ENCODE results near the gene CENPP.

CENPP gene

GRCh38 chr9:92479346-92479745 is 153.6 kb downstream of the CENPP start:
- no peak for TF ChIP-seq EZH2phosphoT487 (IDR thresholded peaks at IDR 0.05; ENCODE audit: low read length)
- TF ChIP-seq, protein P1, sequence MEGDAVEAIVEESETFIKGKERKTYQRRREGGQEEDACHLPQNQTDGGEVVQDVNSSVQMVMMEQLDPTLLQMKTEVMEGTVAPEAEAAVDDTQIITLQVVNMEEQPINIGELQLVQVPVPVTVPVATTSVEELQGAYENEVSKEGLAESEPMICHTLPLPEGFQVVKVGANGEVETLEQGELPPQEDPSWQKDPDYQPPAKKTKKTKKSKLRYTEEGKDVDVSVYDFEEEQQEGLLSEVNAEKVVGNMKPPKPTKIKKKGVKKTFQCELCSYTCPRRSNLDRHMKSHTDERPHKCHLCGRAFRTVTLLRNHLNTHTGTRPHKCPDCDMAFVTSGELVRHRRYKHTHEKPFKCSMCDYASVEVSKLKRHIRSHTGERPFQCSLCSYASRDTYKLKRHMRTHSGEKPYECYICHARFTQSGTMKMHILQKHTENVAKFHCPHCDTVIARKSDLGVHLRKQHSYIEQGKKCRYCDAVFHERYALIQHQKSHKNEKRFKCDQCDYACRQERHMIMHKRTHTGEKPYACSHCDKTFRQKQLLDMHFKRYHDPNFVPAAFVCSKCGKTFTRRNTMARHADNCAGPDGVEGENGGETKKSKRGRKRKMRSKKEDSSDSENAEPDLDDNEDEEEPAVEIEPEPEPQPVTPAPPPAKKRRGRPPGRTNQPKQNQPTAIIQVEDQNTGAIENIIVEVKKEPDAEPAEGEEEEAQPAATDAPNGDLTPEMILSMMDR (IDR thresholded peaks at IDR 0.05; ENCODE audit: low read length) = no peak
- TF ChIP-seq EZH2 (optimal IDR thresholded peaks at IDR 0.05; ENCODE audit: low read depth, low read length) = no peak
- Histone ChIP-seq H3K27ac (ENCODE audit: low read length) (no peak overlapping the region), H3K9me3 (replicated peaks; ENCODE audit: insufficient read depth, low read length) (no peaks in the 10 kb centered on the region), H3F3A (ENCODE audit: insufficient read depth, low read length) (no peaks in the 10 kb centered on the region), H3K79me2 (ENCODE audit: low read length) (no peaks in the 10 kb centered on the region), H4K20me1 (ENCODE audit: insufficient read depth, low read length) (no peaks in the 10 kb centered on the region), H3K4me1 (ENCODE audit: low read length) (no peaks in the 10 kb centered on the region), H3K9ac (ENCODE audit: low read length) (no peak overlapping the region), H3K27me3 (replicated peaks; ENCODE audit: insufficient read depth, low read length) (no peaks in the 10 kb centered on the region), H2AFZ (ENCODE audit: low read length) (no peak overlapping the region), H3K4me3 (ENCODE audit: low read length) (no peak overlapping the region), H3K4me2 (ENCODE audit: low read depth, low read length) (no peak overlapping the region), H3K36me3 (replicated peaks; ENCODE audit: insufficient read depth, low read length) (no peaks in the 10 kb centered on the region; the same call in 1 of the 2 replicates), H3K9me2 (replicated peaks; ENCODE audit: insufficient read depth, low read length) (no peaks in the 10 kb centered on the region)
- DNase-seq = no peak

DNA sequence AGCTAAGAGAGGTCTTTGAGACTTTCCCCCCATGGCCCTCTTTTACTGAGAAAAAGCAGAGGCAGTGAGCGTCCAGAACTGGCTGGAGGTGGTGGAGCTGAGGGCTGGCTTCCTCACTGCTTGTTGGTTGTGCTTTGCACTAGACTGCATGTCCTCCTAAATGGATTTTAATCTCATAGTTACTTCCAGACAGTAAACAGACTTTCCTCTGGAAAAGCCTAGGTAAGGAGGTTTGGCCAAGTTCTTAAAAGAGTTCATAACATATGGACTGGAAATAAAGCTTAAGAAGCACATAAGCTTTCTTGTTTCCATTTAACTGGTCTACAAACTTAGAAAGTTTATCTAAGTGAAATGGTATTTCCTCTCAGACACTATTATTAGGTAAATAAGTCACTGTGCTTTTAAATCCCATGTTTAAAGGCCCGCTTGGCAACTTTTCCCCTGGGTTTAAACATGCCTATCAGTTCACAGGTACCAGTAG is 154.6 kb downstream of the CENPP start:
- no peak overlapping the region for H2AFZ ChIP-seq (ENCODE audit: low read length)
- H3K9ac ChIP-seq (ENCODE audit: low read length) = no peak overlapping the region

GRCh38 chr9:92480986-92481633 is 155.4 kb downstream of the CENPP start:
- TF ChIP-seq EZH2 (optimal IDR thresholded peaks at IDR 0.05; ENCODE audit: low read depth, low read length) = no peak
- TF ChIP-seq EZH2phosphoT487 (IDR thresholded peaks at IDR 0.05; ENCODE audit: low read length) = no peak
- TF ChIP-seq, protein P1 (IDR thresholded peaks at IDR 0.05; ENCODE audit: low read length) = no peak
- Histone ChIP-seq H3K4me1 (ENCODE audit: low read length) (no peaks in the 10 kb centered on the region), H2AFZ (ENCODE audit: low read length) (no peak overlapping the region), H3K79me2 (ENCODE audit: low read length) (no peaks in the 10 kb centered on the region), H4K20me1 (ENCODE audit: insufficient read depth, low read length) (no peaks in the 10 kb centered on the region), H3K27me3 (replicated peaks; ENCODE audit: insufficient read depth, low read length) (no peaks in the 10 kb centered on the region), H3F3A (ENCODE audit: insufficient read depth, low read length) (no peaks in the 10 kb centered on the region), H3K9me3 (replicated peaks; ENCODE audit: insufficient read depth, low read length) (no peaks in the 10 kb centered on the region), H3K9ac (ENCODE audit: low read length) (no peak overlapping the region), H3K27ac (ENCODE audit: low read length) (no peak overlapping the region), H3K9me2 (replicated peaks; ENCODE audit: insufficient read depth, low read length) (no peaks in the 10 kb centered on the region), H3K4me2 (ENCODE audit: low read depth, low read length) (no peak overlapping the region), H3K4me3 (ENCODE audit: low read length) (no peak overlapping the region), H3K36me3 (replicated peaks; ENCODE audit: insufficient read depth, low read length) (no peaks in the 10 kb centered on the region; the same call in 1 of the 2 replicates)
- no peak for DNase-seq

More for the DNA sequence above, 154.6 kb downstream of the CENPP start:
- no peaks in the 10 kb centered on the region for H4K20me1 ChIP-seq (ENCODE audit: insufficient read depth, low read length)
- no peaks in the 10 kb centered on the region for H3K79me2 ChIP-seq (ENCODE audit: low read length)
- H3K36me3 ChIP-seq (replicated peaks; ENCODE audit: insufficient read depth, low read length) = no peaks in the 10 kb centered on the region; the same call in 1 of the 2 replicates
- H3F3A ChIP-seq (ENCODE audit: insufficient read depth, low read length) = no peaks in the 10 kb centered on the region
- H3K4me2 ChIP-seq (ENCODE audit: low read depth, low read length) = no peak overlapping the region
- H3K9me3 ChIP-seq (replicated peaks; ENCODE audit: insufficient read depth, low read length) = no peaks in the 10 kb centered on the region
- TF ChIP-seq, protein P1 (IDR thresholded peaks at IDR 0.05; ENCODE audit: low read length) = no peak
- TF ChIP-seq EZH2 (optimal IDR thresholded peaks at IDR 0.05; ENCODE audit: low read depth, low read length) (no peak), EZH2phosphoT487 (IDR thresholded peaks at IDR 0.05; ENCODE audit: low read length) (no peak)
- DNase-seq = no peak
- H3K9me2 ChIP-seq (replicated peaks; ENCODE audit: insufficient read depth, low read length) = no peaks in the 10 kb centered on the region
- H3K4me1 ChIP-seq (ENCODE audit: low read length) = no peaks in the 10 kb centered on the region
- no peak overlapping the region for H3K4me3 ChIP-seq (ENCODE audit: low read length)
- H3K27me3 ChIP-seq (replicated peaks; ENCODE audit: insufficient read depth, low read length) = no peaks in the 10 kb centered on the region
- H3K27ac ChIP-seq (ENCODE audit: low read length) = no peak overlapping the region

Measured in MM.1S (cell line).